ENCODE data around the gene PARD3B. TPM values are rescaled to one million over a fixed set of nuclear protein-coding genes. Genes with fewer than 3 reads are reported as not detected.

The PARD3B gene
- total and polyA plus RNA-seq, 2 donors from 2014 or later: 5.3 to 29.6 TPM

DNA sequence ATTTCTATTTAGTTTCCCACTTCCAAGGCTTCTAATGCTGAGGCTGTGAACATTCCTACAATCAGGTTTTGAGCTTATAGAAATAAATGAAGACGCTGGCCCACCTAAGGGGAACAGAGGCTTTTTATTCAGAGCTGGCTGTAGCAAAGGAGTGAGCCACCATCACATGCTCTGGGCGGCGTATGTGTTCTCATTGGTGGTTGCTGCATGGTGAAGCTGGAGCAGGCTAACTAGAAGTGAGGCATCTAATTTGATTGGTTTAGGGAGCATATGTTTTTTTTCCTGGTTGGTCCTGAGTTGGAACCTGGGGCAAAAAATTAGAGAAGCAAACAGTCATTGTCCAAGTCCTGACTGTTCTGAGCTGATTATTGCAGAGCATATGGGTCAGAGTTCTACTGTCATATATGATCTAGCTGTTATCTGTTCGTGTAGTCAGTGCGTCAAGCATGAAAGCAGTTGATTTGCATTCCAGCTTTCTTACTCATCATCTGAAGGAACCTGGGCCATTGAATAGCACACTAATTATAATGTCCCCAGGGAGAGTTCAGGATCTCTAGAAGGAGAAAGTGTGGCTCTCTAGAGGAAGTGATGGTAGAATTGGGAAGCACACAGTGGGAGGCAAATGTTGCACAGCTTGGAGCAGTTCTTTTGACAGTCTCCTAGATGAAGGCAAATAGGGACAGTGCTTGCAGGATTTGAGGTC, 279.6 kb downstream of the PARD3B start:
- no peak overlapping the region for H3K9ac ChIP-seq (ENCODE audit: low read length in 3 of 3)
- H3K36me3 ChIP-seq (ENCODE audit: control insufficient read depth in 2 of 3, insufficient read depth in 3 of 3, low read length in 3 of 3): no peaks in the 10 kb centered on the region
- H3K9me3 ChIP-seq (ENCODE audit: control insufficient read depth in 2 of 3, insufficient read depth in 1 of 3, low read length in 3 of 3): no peaks in the 10 kb centered on the region
- intact Hi-C loops (cut with DNase I): no loop called here
- no peaks in the 10 kb centered on the region for H3K27me3 ChIP-seq (ENCODE audit: control insufficient read depth, insufficient read depth, low read length)
- H3K4me3 ChIP-seq (ENCODE audit: low read length in 3 of 3): no peak overlapping the region
- FAIRE-seq: no peak
- TF ChIP-seq, protein P1, sequence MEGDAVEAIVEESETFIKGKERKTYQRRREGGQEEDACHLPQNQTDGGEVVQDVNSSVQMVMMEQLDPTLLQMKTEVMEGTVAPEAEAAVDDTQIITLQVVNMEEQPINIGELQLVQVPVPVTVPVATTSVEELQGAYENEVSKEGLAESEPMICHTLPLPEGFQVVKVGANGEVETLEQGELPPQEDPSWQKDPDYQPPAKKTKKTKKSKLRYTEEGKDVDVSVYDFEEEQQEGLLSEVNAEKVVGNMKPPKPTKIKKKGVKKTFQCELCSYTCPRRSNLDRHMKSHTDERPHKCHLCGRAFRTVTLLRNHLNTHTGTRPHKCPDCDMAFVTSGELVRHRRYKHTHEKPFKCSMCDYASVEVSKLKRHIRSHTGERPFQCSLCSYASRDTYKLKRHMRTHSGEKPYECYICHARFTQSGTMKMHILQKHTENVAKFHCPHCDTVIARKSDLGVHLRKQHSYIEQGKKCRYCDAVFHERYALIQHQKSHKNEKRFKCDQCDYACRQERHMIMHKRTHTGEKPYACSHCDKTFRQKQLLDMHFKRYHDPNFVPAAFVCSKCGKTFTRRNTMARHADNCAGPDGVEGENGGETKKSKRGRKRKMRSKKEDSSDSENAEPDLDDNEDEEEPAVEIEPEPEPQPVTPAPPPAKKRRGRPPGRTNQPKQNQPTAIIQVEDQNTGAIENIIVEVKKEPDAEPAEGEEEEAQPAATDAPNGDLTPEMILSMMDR (IDR thresholded peaks at IDR 0.05; ENCODE audit: borderline replicate concordance, extremely low read depth, insufficient read depth): no peak
- peaks cover 2 to 10% (median 3%) of the 10 kb centered on the region in 3 donors for H3K4me1 ChIP-seq (ENCODE audit: control insufficient read depth in 2 of 3, insufficient read depth in 2 of 3, low read depth in 1 of 3, low read length in 3 of 3)
- H3K27ac ChIP-seq (ENCODE audit: low read depth in 2 of 2, low read length in 2 of 2): no peak overlapping the region
- no peak for DNase-seq

DNA sequence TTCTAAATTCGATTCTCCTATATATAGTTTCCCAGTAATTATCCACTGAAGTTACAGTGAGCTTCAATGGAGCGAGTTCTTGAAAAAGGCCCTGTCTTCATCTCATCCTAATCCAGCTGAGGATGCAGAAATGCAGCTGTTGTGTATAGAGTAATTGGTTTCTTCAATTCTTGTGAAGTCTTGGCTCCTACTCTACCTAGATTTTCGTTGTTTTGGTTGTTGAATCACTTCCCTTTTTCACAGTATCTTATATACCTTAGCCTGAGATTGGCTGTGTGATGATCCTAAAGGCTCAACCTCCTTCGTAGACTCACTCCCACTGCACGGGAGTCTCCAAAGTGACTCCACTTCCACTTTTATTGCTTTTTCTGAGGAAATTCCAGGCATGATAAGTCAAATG, 280.4 kb downstream of the PARD3B start:
- no peak for FAIRE-seq

GRCh38 chr2:204827701-204828590, 282.7 kb downstream of the PARD3B start:
- intact Hi-C loops (cut with DNase I): no loop called here
- peaks cover 2 to 10% (median 3%) of the 10 kb centered on the region in 3 donors for H3K4me1 ChIP-seq (ENCODE audit: control insufficient read depth in 2 of 3, insufficient read depth in 2 of 3, low read depth in 1 of 3, low read length in 3 of 3)
- TF ChIP-seq, protein P1 (IDR thresholded peaks at IDR 0.05; ENCODE audit: borderline replicate concordance, extremely low read depth, insufficient read depth): no peak
- FAIRE-seq: peak; percentile 82
- no peaks in the 10 kb centered on the region for H3K36me3 ChIP-seq (ENCODE audit: control insufficient read depth in 2 of 3, insufficient read depth in 3 of 3, low read length in 3 of 3)
- peak overlapping the region; percentile 32 to 40 for H3K27ac ChIP-seq (ENCODE audit: low read depth in 2 of 2, low read length in 2 of 2)
- peak in 3 of 5 donors; percentile 35 to 82 (median 74) for DNase-seq
- H3K4me3 ChIP-seq (ENCODE audit: low read length in 3 of 3): peak overlapping the region in 2 of 3 donors; percentile 28 to 40
- no peaks in the 10 kb centered on the region for H3K9me3 ChIP-seq (ENCODE audit: control insufficient read depth in 2 of 3, insufficient read depth in 1 of 3, low read length in 3 of 3)
- H3K27me3 ChIP-seq (ENCODE audit: control insufficient read depth, insufficient read depth, low read length): no peaks in the 10 kb centered on the region
- H3K9ac ChIP-seq (ENCODE audit: low read length in 3 of 3): no peak overlapping the region

More for the DNA sequence above, 280.4 kb downstream of the PARD3B start:
- TF ChIP-seq, protein P1 (IDR thresholded peaks at IDR 0.05; ENCODE audit: borderline replicate concordance, extremely low read depth, insufficient read depth): no peak
- Histone ChIP-seq H3K27ac (ENCODE audit: low read depth in 2 of 2, low read length in 2 of 2) (no peak overlapping the region), H3K9ac (ENCODE audit: low read length in 3 of 3) (no peak overlapping the region), H3K9me3 (ENCODE audit: control insufficient read depth in 2 of 3, insufficient read depth in 1 of 3, low read length in 3 of 3) (no peaks in the 10 kb centered on the region), H3K4me3 (ENCODE audit: low read length in 3 of 3) (no peak overlapping the region), H3K36me3 (ENCODE audit: control insufficient read depth in 2 of 3, insufficient read depth in 3 of 3, low read length in 3 of 3) (no peaks in the 10 kb centered on the region), H3K27me3 (ENCODE audit: control insufficient read depth, insufficient read depth, low read length) (no peaks in the 10 kb centered on the region), H3K4me1 (ENCODE audit: control insufficient read depth in 2 of 3, insufficient read depth in 2 of 3, low read depth in 1 of 3, low read length in 3 of 3) (peaks cover 2 to 10% (median 3%) of the 10 kb centered on the region in 3 donors)
- intact Hi-C loops (cut with DNase I): no loop called here
- no peak for DNase-seq
